Mucosa of descending colon (tissue), 3 donors: Measurements from ENCODE around the gene MRM2. TPM values are rescaled to one million over a fixed set of nuclear protein-coding genes. Genes with fewer than 3 reads are reported as not detected.

Experiments
- ATAC-seq: fragments of 200-7000 bp; cut with Tn5 transposase; one replicate; pipeline ENCODE4 v1.9.1; 2020; ENCODE audit warnings: mild to moderate bottlenecking, moderate library complexity
- DNase-seq, 3 donors: peaks; one replicate each; pipeline ENCODE4 v3.0.0-alpha.2; 2020
- H3K36me3 ChIP-seq: fragments of 200-600 bp; one replicate; pipeline ENCODE4 v1.8.0; 2021; ENCODE audit warnings: low read depth, mild to moderate bottlenecking
- H3K4me1 ChIP-seq: fragments of 200-600 bp; one replicate; pipeline ENCODE4 v1.8.0; 2021; ENCODE audit warnings: low read depth, mild to moderate bottlenecking
- H3K4me3 ChIP-seq: fragments of 200-600 bp; one replicate; pipeline ENCODE4 v1.8.0; 2021; ENCODE audit warnings: mild to moderate bottlenecking
- H3K9me3 ChIP-seq: fragments of 200-600 bp; one replicate; pipeline ENCODE4 v1.8.0; 2021; ENCODE audit warnings: mild to moderate bottlenecking
- intact Hi-C, 2 donors: fragments of 100-400 bp; cut with DNase I in 1 of 2; cut with micrococcal nuclease in 1 of 2; formaldehyde crosslinking; loops; one replicate each; pipeline versions ENCODE4 v1.11.0 to v1.11.1; 2022; cut with DNase I, micrococcal nuclease
- total RNA-seq, 3 donors: library from RNA; stranded (reverse); fragmentation: NEBNext Ultra II Directional in 2 of 3; extraction: Animal tissue kit (Norgen Biotek cat#: 25700) in 2 of 3; gene quantifications; one replicate each; pipeline versions ENCODE4 v1.2.1 to v1.2.4, GENCODE V29; 2021 to 2023
- TF ChIP-seq, protein P1 (sequence below): fragments of 200-600 bp; IDR thresholded peaks from one replicate; pipeline ENCODE4 v1.8.0; 2022; ENCODE audit warnings: antibody characterized with exemption, mild to moderate bottlenecking
- donor health status: DM: no; HTN: no; CAD: no; lungs with moderate emphysema.
- donor health status: DM: no; HTN: no; CAD: no.
- donor health status: DM: no; HTN: yes; CAD: no.

The MRM2 gene
- total RNA-seq, 3 donors from 2014 or later, result 16.5 to 18.8 (median 17.2) TPM

DNA sequence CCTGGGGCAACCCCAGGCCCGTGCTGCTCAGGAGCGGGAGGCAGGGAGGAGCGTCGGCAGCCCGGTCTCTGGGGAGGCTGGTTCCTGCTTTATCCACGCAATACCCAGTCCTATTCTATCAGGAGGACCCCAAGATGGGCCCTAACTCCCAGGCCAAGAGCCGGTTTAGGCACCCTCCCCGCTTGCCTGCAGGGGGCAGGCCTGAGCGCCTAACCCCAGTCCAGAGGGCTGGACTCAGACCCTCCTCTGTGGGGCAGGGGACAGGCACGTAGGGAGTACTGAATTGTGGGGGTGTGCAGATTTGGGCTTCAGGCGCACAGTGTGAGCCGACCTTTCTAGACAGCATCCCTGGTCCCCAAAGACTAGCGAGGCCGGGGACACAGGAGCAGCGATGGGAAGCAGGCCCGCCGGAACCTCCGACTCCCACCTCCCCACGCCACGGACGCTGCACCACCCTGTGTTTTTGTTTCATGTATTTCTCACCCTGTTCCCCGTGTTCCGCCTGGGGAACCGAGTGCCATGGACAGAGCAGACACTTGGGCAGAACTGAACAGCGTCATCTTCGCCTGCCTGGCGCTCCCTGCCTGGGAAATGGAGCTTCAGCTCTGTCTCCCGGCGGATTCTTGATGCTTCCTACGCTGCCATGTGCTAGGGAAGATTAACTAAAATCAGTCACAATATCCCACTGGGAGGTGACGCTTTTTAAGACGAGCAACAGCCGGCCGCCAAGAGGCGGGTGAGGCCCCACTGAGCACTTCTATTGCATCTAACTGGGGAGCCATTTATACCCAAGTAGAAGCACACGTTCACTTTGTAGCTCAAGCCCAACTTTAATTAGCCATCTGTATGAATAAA lies 5.4 kb upstream of the MRM2 start:
- peak; percentile 27 for ATAC-seq
- Histone ChIP-seq H3K9me3 (no peaks in the 10 kb centered on the region), H3K36me3 (no peaks in the 10 kb centered on the region), H3K4me3 (no peak overlapping the region), H3K4me1 (peaks cover 6% of the 10 kb centered on the region)
- intact Hi-C loops, result loop anchor here in 1 of 2 donors (10.0 kb wide), 1 partner anchor 97 kb away; no protein-coding TSS in a partner anchor
- no peak for DNase-seq
- TF ChIP-seq, protein P1, sequence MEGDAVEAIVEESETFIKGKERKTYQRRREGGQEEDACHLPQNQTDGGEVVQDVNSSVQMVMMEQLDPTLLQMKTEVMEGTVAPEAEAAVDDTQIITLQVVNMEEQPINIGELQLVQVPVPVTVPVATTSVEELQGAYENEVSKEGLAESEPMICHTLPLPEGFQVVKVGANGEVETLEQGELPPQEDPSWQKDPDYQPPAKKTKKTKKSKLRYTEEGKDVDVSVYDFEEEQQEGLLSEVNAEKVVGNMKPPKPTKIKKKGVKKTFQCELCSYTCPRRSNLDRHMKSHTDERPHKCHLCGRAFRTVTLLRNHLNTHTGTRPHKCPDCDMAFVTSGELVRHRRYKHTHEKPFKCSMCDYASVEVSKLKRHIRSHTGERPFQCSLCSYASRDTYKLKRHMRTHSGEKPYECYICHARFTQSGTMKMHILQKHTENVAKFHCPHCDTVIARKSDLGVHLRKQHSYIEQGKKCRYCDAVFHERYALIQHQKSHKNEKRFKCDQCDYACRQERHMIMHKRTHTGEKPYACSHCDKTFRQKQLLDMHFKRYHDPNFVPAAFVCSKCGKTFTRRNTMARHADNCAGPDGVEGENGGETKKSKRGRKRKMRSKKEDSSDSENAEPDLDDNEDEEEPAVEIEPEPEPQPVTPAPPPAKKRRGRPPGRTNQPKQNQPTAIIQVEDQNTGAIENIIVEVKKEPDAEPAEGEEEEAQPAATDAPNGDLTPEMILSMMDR, result peak; percentile 37

DNA sequence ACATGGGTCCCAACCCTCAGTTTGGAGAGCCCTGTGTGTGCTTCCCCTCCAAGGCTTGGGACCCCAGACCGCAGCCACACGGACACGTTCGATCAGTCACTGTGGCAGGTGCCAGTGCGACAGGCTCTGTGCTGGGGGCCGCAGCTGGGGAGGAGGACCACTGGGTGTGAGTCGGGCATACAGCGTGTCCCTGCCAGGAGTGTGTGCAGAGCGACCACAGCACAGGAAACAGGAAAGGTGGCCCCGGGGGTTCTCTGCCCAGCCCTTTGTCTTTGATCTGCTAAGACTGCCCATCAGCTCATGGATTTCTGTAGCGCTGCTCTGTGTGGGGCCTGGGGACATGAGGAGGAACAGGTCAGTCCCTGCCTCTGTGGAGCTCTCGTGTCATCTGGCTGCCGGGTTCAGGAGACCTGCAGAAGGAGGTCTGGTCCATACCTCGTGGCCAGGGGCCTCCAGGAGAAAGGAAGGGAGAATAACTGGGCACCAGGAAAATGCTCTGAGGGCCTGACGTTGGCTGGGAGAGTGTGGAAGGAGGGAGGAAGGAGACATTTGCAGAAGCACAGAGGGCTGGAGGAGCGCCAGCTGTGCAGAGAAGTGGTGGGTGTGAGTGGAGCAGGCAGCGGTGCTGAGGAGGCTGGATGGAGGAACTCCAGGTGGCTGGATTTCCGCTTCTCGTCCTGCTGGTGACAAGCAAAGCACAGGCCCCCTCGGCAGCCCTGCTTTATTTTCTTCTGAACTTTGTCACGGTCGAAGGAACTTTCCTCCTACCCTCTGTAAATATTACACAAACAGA lies 4.1 kb upstream of the MRM2 start:
- intact Hi-C loops, result loop anchor here in 1 of 2 donors (10.0 kb wide), 1 partner anchor 99 kb away; no protein-coding TSS in a partner anchor
- Histone ChIP-seq H3K36me3 (no peaks in the 10 kb centered on the region), H3K4me3 (no peak overlapping the region), H3K9me3 (no peaks in the 10 kb centered on the region), H3K4me1 (peaks cover 10% of the 10 kb centered on the region)
- ATAC-seq, result no peak
- TF ChIP-seq, protein P1, result no peak
- DNase-seq, result peak in 1 of 3 donors; percentile 29

DNA sequence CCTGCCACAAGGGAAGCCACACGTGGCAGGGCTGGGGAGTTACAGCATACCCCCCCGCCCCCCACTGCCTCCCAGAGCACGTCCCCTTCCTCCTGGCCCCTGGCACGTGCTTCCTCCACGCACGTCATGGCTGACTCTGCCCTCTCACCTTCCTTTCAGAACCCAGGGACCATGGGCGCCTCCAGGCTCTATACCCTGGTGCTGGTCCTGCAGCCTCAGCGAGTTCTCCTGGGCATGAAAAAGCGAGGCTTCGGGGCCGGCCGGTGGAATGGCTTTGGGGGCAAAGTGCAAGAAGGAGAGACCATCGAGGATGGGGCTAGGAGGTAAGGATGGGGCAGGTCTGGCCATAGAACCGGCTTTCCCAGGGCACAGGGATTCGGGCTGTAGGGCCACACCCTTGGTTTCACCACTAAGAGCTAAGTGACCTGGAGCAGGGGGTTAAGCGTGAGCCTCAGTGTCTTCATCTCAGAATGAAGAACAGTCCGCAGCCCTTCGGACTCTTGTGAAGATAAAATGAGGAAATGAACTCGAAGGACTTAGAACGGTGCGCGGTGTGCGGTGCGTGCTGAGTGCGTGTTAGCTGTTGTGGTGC lies 2.5 kb upstream of the MRM2 start:
- intact Hi-C loops, result loop anchor here (5.0 to 10.0 kb wide), 2 partner anchors 98 to 100 kb away; no protein-coding TSS in a partner anchor
- Histone ChIP-seq H3K36me3 (no peaks in the 10 kb centered on the region), H3K4me3 (no peak overlapping the region), H3K4me1 (peaks cover 16% of the 10 kb centered on the region), H3K9me3 (no peaks in the 10 kb centered on the region)
- ATAC-seq, result no peak
- TF ChIP-seq, protein P1, result no peak
- no peak for DNase-seq

DNA sequence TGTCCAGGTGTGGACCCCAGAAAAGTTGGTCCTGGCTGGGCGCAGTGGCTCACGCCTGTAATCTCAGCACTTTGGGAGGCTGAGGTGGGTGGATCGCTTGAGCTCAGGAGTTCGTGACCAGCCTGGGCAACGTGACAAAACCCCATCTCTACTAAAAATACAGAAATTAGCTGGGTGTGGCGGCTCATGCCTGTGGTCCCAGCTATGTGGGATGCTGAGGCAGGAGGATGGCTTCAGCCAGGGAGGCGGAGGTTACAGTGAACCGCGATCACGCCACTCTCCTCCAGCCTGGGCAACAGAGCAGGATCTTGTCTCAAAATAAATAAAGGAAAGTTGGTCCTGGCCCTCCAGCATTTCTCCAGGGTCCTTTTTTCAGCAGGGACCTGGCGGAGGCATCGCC lies 1.5 kb upstream of the MRM2 start:
- H3K36me3 ChIP-seq, result no peaks in the 10 kb centered on the region
- peaks cover 16% of the 10 kb centered on the region for H3K4me1 ChIP-seq
- H3K4me3 ChIP-seq, result no peak overlapping the region
- DNase-seq, result no peak
- TF ChIP-seq, protein P1, result no peak
- no peaks in the 10 kb centered on the region for H3K9me3 ChIP-seq
- intact Hi-C loops, result loop anchor here (5.0 to 10.0 kb wide), 2 partner anchors 99 to 101 kb away; no protein-coding TSS in a partner anchor
- ATAC-seq, result no peak
